NB4 (cell line): Measurements from ENCODE around the gene COX10.

Source experiments
- DNase-seq: peaks from one replicate; pipeline ENCODE4 v3.0.0; 2010; ENCODE audit warnings: low read depth
- H3K4me3 ChIP-seq: one replicate; pipeline ENCODE4 v1.5.1; 2011; ENCODE audit warnings: mild to moderate bottlenecking, low read depth, low read length, moderate library complexity
- MYC ChIP-seq: IDR thresholded peaks from 2 replicates; pipeline ENCODE4 v1.6.1; 2011; ENCODE audit warnings: low read depth, low read length
- POLR2A ChIP-seq: IDR thresholded peaks from 2 replicates; pipeline ENCODE4 v1.6.1; 2011; ENCODE audit warnings: mild to moderate bottlenecking; ENCODE audit not compliant: insufficient read length; ENCODE audit errors: extremely low read depth
- TF ChIP-seq, protein P1 (sequence below): IDR thresholded peaks from 2 replicates; pipeline ENCODE4 v1.6.1; 2011; ENCODE audit warnings: low read depth, low read length
- TF ChIP-seq, protein P2 (sequence below): IDR thresholded peaks from one replicate; pipeline ENCODE4 v1.5.1; 2012; ENCODE audit warnings: low read depth, low read length

Gene COX10

DNA sequence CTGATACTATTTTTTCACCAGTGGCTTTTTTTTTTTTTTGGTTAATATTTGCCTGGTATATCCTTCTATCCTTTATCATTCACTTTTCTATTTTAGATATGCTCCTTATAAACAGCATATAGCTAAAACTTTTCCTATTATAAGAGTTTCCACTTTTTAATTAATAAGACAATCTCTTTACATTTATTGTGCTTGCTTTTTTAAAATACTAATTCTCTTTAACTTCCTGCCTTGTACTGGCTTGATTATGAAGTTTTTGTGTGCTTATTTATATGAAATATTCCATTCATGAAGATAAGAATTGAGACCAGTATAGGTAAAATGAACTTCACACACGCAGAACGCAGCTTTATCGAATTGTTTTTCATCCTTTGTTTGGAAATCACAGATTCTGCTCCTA is 176.3 kb downstream of the COX10 start:
- no peak overlapping the region for H3K4me3 ChIP-seq
- DNase-seq: no peak
- TF ChIP-seq, protein P1, sequence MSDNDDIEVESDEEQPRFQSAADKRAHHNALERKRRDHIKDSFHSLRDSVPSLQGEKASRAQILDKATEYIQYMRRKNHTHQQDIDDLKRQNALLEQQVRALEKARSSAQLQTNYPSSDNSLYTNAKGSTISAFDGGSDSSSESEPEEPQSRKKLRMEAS: no peak
- TF ChIP-seq POLR2A (no peak), MYC (no peak)
- TF ChIP-seq, protein P2, sequence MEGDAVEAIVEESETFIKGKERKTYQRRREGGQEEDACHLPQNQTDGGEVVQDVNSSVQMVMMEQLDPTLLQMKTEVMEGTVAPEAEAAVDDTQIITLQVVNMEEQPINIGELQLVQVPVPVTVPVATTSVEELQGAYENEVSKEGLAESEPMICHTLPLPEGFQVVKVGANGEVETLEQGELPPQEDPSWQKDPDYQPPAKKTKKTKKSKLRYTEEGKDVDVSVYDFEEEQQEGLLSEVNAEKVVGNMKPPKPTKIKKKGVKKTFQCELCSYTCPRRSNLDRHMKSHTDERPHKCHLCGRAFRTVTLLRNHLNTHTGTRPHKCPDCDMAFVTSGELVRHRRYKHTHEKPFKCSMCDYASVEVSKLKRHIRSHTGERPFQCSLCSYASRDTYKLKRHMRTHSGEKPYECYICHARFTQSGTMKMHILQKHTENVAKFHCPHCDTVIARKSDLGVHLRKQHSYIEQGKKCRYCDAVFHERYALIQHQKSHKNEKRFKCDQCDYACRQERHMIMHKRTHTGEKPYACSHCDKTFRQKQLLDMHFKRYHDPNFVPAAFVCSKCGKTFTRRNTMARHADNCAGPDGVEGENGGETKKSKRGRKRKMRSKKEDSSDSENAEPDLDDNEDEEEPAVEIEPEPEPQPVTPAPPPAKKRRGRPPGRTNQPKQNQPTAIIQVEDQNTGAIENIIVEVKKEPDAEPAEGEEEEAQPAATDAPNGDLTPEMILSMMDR: no peak
